MCF 10A (cell line): Measurements from ENCODE around the gene DCAF6. TPM values are rescaled to one million over a fixed set of nuclear protein-coding genes. Genes with fewer than 3 reads are reported as not detected.

Source experiments
- BruUV-seq: library from RNA; stranded (reverse); fragments of 400-500 nt; replicated peaks from 2 replicates; lab custom pipeline; 2021; lab: Mats Ljungman, UMichigan
- CTCF ChIA-PET: fragments of 300-600 bp; sonication (Branson Sonifier 250); formaldehyde crosslinking; extraction: SDS; loops from one replicate; lab custom pipeline; 2021; ENCODE audit warnings: antibody characterized with exemption, inconsistent platforms; lab: Yijun Ruan, JAX
- POLR2A ChIA-PET: fragments of 300-600, 350-650 bp; sonication (Branson Sonifier 250); formaldehyde crosslinking; extraction: SDS; loops from one replicate; lab custom pipeline; 2020; ENCODE audit warnings: antibody characterized with exemption, inconsistent platforms; lab: Yijun Ruan, JAX
- DNase-seq: peaks from one replicate; pipeline ENCODE4 v3.0.0-alpha.2; 2018; ENCODE audit not compliant: unreplicated experiment
- H3K27ac Mint-ChIP-seq: one replicate; pipeline ENCODE4 v1.8.0; 2022; ENCODE audit warnings: mild to moderate bottlenecking, low read depth, mixed read lengths; ENCODE audit not compliant: unreplicated experiment
- H3K27me3 Mint-ChIP-seq: one replicate; pipeline ENCODE4 v1.8.0; 2022; ENCODE audit warnings: mixed read lengths; ENCODE audit not compliant: insufficient read depth, unreplicated experiment
- H3K36me3 Mint-ChIP-seq: one replicate; pipeline ENCODE4 v1.8.0; 2022; ENCODE audit warnings: mild to moderate bottlenecking, moderate library complexity, mixed read lengths; ENCODE audit not compliant: insufficient read depth, unreplicated experiment
- H3K4me1 Mint-ChIP-seq: one replicate; pipeline ENCODE4 v1.8.0; 2022; ENCODE audit warnings: mixed read lengths; ENCODE audit not compliant: insufficient read depth, unreplicated experiment
- H3K4me3 Mint-ChIP-seq: one replicate; pipeline ENCODE4 v1.8.0; 2022; ENCODE audit warnings: mild to moderate bottlenecking, moderate library complexity, mixed read lengths; ENCODE audit not compliant: unreplicated experiment
- H3K9me3 Mint-ChIP-seq: one replicate; pipeline ENCODE4 v1.8.0; 2022; ENCODE audit warnings: mixed read lengths; ENCODE audit not compliant: unreplicated experiment
- CTCF ChIP-seq: fragments of 200-600 bp; IDR thresholded peaks from one replicate; pipeline ENCODE4 v1.8.0; 2022; ENCODE audit warnings: antibody characterized with exemption, mild to moderate bottlenecking; ENCODE audit not compliant: unreplicated experiment
- intact Hi-C: fragments of 100-400 bp; cut with micrococcal nuclease; formaldehyde crosslinking; loops from 2 replicates; pipeline ENCODE4 v1.14.1; 2022
- total RNA-seq: library from RNA; stranded (reverse); gene quantifications from 2 replicates; pipeline ENCODE4 v1.2.3, GENCODE V29; 2022

Gene DCAF6
- total RNA-seq, 1 experiment from 2014 or later, result 57.2 TPM

GRCh38 chr1:167923324-167924056 is 13.0 kb upstream of the DCAF6 start:
- BruUV-seq, result no TSS peak
- no peaks in the 10 kb centered on the region for H3K9me3 Mint-ChIP-seq
- peaks cover 19% of the 10 kb centered on the region for H3K4me1 Mint-ChIP-seq
- ChIA-PET POLR2A (interaction anchor here (1.8 to 4.8 kb wide), 2 partner anchors 10 to 12 kb away, joined by 6 to 49 read pairs; partner anchors contain the start of genes ADCY10, DCAF6 and MPC2), CTCF (interaction anchor here (0.9 kb wide), 1 partner anchor 136 kb away, joined by 3 read pairs; no protein-coding TSS in a partner anchor)
- intact Hi-C loops, result no loop called here
- no peak for DNase-seq
- peak overlapping the region; percentile 80 for H3K27ac Mint-ChIP-seq
- H3K36me3 Mint-ChIP-seq, result peaks cover 3% of the 10 kb centered on the region
- H3K4me3 Mint-ChIP-seq, result no peak overlapping the region
- no peaks in the 10 kb centered on the region for H3K27me3 Mint-ChIP-seq
- TF ChIP-seq CTCF, result no peak

GRCh38 chr1:167924102-167924501 is 12.4 kb upstream of the DCAF6 start:
- POLR2A ChIA-PET, result interaction anchor here (1.8 to 4.8 kb wide), 2 partner anchors 11 kb away, joined by 6 to 49 read pairs; partner anchors contain the start of genes ADCY10, DCAF6 and MPC2
- no peaks in the 10 kb centered on the region for H3K36me3 Mint-ChIP-seq
- no peak overlapping the region for H3K4me3 Mint-ChIP-seq
- H3K4me1 Mint-ChIP-seq, result peaks cover 19% of the 10 kb centered on the region
- BruUV-seq, result no TSS peak
- intact Hi-C loops, result no loop called here
- no peak for DNase-seq
- H3K27ac Mint-ChIP-seq, result peak overlapping the region; percentile 80
- no peak for TF ChIP-seq CTCF
- H3K9me3 Mint-ChIP-seq, result no peaks in the 10 kb centered on the region
- H3K27me3 Mint-ChIP-seq, result no peaks in the 10 kb centered on the region
- CTCF ChIA-PET, result interaction anchor here (0.9 kb wide), 1 partner anchor 137 kb away, joined by 3 read pairs; no protein-coding TSS in a partner anchor

- CTCF ChIA-PET, result no interaction called here
- Mint-ChIP-seq H3K9me3 (no peaks in the 10 kb centered on the region), H3K36me3 (no peaks in the 10 kb centered on the region), H3K27ac (no peak overlapping the region), H3K4me3 (no peak overlapping the region), H3K4me1 (peaks cover 19% of the 10 kb centered on the region), H3K27me3 (no peaks in the 10 kb centered on the region)
- no peak for DNase-seq
- no TSS peak for BruUV-seq
- POLR2A ChIA-PET, result interaction anchor here (0.6 to 4.8 kb wide), 3 partner anchors 11 to 205 kb away, joined by 3 to 49 read pairs (median 6); partner anchors contain the start of genes ADCY10, DCAF6 and MPC2
- no peak for TF ChIP-seq CTCF
- intact Hi-C loops, result no loop called here
These were observed 11.8 kb upstream of the DCAF6 start for GRCh38 chr1:167924543-167925231.
